H1 (cell line): Measurements from ENCODE around the gene INF2. TPM values are rescaled to one million over a fixed set of nuclear protein-coding genes. Genes with fewer than 3 reads are reported as not detected.

Source experiments
- CEBPB ChIP-seq: IDR thresholded peaks from 2 replicates; pipeline ENCODE4 v1.6.1; 2012; ENCODE audit warnings: low read depth, low read length
- MAFK ChIP-seq: IDR thresholded peaks from 2 replicates; pipeline ENCODE4 v1.6.1; 2012; ENCODE audit warnings: low read depth, mild to moderate bottlenecking, improper control_type of control experiment, low read length
- RAD21 ChIP-seq, 2 experiments: IDR thresholded peaks in 1 of 2; conservative IDR thresholded peaks in 1 of 2; 2 replicates each; pipeline ENCODE4 v1.6.1; 2011; ENCODE audit warnings: low read depth in 2 of 2, low read length in 2 of 2, improper control_type of control experiment in 1 of 2, inconsistent platforms in 1 of 2, mild to moderate bottlenecking in 1 of 2, moderate library complexity in 1 of 2
- RBBP5 ChIP-seq: IDR thresholded peaks from 2 replicates; pipeline ENCODE4 v1.7.1; 2012; ENCODE audit warnings: low read depth, mild to moderate bottlenecking, inconsistent platforms, low read length, moderate library complexity, borderline replicate concordance
- TBP ChIP-seq: IDR thresholded peaks from 2 replicates; pipeline ENCODE4 v1.6.1; 2011; ENCODE audit warnings: low read depth, low read length, improper control_type of control experiment
- TCF12 ChIP-seq: IDR thresholded peaks from 2 replicates; pipeline ENCODE4 v1.6.1; 2011; ENCODE audit warnings: low read depth, mild to moderate bottlenecking, low read length
- polyA plus RNA-seq, 7 experiments: library from polyadenylated mRNA; depleted of rRNA in 3 of 7; stranded (reverse) in 5 of 7; unstranded in 2 of 7; fragments of >200 nt in 5 of 7; fragments of 200-250 nt in 2 of 7; gene quantifications; 1 replicate in 5 of 7; 2 replicates in 1 of 7; 4 replicates in 1 of 7; pipeline versions ENCODE4 v1.2.1 to v1.2.3, GENCODE V29; 2011 to 2013; ENCODE audit warnings: missing spikeins in 2 of 7, mixed read lengths in 2 of 7
- total RNA-seq: library from RNA; stranded (reverse); fragmentation: NEBNext Ultra II Directional; extraction: Animal tissue kit (Norgen Biotek cat#: 25700); gene quantifications from 2 replicates; pipeline ENCODE4 v1.2.1, GENCODE V29; 2021

The INF2 gene
- total and polyA plus RNA-seq, 2 of the 8 experiments (the other 6 are each of a cell fraction or from before 2014, with no cell fraction given) = 29.1 to 59.5 TPM

DNA sequence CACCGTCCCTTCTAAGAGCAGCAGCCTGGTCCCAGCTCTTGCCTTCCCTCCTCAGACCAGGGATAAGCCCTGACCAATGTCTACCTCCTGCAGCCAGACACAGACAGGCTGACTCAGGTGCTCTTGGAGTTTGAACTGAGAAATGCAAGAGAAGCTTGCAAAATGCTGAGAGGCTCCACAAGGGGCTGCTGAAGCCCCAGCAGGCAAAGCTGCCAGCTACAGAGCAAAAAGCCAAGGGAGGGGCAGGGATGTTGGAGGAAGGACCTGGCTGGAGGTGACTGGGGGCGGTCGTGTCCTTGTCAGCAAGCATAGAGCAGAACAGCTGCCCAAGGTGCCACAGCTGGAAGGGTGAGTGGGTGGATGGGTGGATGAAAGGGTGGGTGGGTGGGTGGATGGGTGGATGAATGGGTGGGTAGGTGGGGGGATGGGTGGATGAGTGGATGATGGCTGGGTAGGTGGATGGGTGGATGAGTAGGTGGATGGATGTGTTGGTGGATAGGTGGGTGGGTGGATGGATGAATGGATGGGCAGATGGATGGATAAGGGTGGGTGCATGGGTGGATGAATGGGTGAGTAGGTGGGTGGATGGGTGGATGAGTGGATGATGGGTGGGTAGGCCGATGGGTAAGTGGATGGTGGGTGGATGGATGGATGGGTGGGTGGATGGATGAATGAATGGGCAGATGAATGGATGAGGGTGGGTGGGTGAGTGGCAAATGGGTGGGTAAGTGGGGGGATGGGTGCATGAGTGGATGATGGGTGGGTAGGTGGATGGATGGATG lies 4.0 kb upstream of the INF2 start (continued):
- no peak for TF ChIP-seq RBBP5
- TF ChIP-seq MAFK = no peak
- TF ChIP-seq TBP = no peak
- TF ChIP-seq CEBPB = no peak
- peak; percentile 33 to 57; a peak in 3 of 4 replicates for TF ChIP-seq RAD21 (IDR thresholded peaks at IDR 0.05 in 1 of 2, conservative IDR thresholded peaks at IDR 0.05 in 1 of 2; ENCODE audit: low read depth in 2 of 2, low read length in 2 of 2)
- TF ChIP-seq TCF12 = no peak
